CD1c-positive myeloid dendritic cell (primary cell): Measurements from ENCODE around the gene MPND.

Source experiments
- DNase-seq: peaks from one replicate; pipeline ENCODE4 v3.0.0-alpha.2; 2016; ENCODE audit errors: extremely low spot score

MPND gene

GRCh38 chr19:4343370-4344307 is at the start of gene MPND:
TSS of gene MPND (plus strand) at chr19:4343562. CDS start at chr19:4343594, 32 bp downstream.
- peak; percentile 93 for DNase-seq

GRCh38 chr19:4294389-4294788 is 49.0 kb upstream of the MPND start:
- DNase-seq: no peak

DNA sequence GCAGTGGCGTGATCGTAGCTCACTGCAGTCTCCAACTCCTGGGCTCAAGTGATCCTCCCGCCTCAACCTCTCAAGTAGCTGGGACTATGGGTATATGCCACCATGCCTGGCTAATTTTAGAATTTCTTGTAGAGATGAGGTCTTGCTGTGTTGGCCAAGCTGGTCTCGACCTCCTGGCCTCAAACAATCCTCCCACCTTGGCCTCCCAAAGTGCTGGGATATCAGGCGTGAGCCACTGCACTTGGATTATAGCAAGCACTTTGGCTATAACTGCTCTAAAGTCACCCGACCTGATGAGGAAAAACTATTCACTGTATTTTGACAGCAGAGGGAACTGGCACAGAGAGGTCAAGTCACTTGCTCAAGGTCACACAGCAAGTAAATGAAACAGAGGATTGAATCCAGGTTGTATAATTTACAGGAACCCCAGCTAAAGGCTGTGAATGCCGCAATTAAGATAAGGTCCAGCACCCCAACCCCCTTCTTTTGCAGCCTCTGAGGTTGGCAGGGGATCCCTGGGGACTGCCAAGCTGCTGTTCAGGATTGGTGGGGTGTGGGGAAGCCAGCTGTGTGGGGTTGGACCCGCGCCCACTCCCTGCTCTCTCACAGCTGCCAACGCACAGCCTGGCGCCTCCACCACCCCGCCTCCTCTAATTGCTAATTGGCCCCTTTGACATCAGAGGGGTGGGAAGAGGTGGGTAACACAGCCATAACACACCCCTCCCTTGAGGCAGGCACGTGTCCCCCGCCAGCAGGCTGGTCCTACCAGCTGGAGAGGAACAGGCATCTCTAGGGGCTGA is 47.2 kb upstream of the MPND start:
- no peak for DNase-seq

DNA sequence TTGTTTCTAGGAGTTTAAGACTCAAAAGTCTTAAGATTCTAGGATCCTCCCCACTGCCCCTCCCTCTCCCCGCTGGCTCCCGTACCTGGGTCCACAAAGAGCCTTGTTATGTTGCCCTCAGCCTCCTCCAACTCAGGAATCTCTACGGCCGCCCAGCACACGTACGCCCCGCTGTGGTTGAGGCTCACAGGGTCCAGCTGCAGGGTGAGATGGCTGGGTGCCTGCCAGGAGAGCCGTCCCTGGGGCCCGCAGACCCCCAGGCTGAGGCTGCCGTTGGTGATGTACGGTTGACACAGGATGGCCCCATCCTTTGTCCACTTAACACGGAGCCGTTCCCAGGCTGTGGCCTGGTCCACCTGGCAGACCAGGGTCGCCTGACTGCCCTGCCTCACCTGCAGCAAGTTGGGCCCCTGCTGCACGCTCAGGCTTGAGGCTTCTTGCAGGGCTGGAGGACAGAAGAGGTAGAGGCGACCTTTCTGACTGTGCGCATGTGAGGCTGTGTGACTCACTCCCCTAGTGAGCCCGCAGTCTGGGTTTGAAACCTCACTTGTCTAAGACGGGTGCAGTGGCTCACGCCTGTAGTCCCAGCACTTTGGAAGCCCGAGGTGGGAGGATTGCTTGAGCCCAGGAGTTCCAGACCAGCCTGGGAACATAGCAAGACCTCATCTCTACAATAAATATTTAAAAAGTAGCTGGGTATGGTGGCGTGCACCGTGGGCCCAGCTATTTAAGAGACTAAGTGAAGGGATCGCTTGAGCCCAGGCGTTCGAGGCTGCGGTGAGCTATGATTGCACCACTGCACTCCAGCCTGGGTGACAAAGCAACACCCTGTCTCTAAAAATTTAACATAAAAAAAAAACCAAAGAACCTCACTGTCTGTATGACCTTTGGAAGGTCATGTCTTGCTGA is 45.2 kb upstream of the MPND start:
- DNase-seq: no peak

DNA sequence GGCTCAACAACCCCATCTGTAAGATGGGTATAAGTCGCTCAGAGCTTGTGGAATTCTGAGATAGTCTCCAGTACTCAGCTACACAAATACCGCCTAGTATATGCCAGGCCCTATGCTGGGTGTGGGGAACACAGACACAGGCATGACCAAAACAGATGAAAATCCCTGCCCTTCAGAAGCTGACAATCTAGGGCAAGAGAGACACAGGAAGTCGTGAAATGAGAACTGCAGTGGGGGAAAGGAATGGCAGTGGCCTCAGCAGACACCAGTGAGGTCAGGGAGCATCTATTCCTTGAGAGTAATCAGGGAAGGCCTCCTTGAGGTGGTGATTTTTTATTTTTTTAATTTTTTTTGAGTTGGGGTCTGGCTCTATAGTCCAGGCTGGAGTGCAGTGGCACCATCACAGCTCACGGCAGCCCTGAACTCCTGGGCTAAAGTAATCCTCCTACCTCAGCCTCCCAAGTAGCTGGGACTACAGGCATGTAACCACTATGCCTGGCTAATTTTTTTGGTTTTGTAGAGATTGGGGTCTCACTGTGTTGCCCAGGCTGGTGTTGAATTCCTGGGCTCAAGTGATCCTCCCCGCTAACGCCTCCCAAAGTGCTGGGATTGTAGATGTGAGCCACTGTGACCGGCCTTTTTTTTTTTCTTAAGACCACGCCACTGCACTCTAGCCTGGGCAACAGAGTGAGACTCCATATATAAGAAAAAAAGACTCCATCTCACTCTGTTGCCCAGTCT is 44.4 kb upstream of the MPND start:
- no peak for DNase-seq

DNA sequence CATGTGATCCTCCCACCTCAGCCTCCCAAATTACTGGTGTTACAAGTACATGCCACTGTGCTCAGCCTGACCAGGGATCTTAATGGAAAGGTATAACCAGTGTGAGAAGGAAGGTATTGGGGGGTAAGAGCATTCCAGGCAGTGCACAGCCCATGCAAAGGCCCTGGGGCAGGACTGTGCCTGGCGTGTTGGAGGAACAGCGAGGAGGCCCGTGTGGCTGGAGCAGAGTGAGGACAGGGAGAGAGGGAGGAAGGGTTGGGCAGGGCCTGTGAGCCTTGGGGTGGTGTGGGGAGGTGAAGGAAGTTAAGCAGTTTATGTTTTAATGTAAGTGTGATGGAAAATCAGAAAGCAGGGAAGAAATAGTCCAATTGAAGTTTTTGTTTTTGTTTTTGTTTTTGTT is 42.8 kb upstream of the MPND start:
- no peak for DNase-seq

- DNase-seq: no peak
These were observed 41.6 kb upstream of the MPND start for GRCh38 chr19:4301590-4302242.

DNA sequence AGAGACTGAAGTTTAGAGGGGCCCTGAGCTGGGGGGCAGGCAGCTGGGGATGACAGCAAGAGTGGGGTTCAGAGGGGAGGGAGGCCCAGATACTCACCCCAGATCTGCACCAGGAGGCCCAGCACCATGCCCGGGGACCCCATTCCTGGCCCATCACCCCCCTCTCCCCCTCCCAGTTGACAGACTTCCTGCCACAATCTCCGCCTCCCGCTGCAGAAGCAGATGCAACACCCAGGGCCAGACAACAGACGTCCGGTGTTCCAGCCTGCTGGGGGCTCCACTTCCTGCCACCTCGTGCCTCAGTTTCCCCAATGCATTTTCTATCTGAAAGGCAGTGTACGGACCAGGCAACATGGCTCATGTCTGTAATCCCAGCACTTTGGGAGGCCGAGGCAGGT is 41.1 kb upstream of the MPND start, which contains the start of gene TMIGD2:
TSS of gene TMIGD2 (minus strand) at position 147 of the 398 bp plus-strand sequence. CDS start at position 143, 4 bp downstream.
- DNase-seq: no peak

GRCh38 chr19:4303819-4304537 is 39.4 kb upstream of the MPND start:
- no peak for DNase-seq

- DNase-seq: peak; percentile 55
These were observed 38.7 kb upstream of the MPND start, which contains the start of gene FSD1 for GRCh38 chr19:4304538-4305256. TSS of gene FSD1 (plus strand) at chr19:4304598. CDS start at chr19:4304747, 149 bp downstream.

DNA sequence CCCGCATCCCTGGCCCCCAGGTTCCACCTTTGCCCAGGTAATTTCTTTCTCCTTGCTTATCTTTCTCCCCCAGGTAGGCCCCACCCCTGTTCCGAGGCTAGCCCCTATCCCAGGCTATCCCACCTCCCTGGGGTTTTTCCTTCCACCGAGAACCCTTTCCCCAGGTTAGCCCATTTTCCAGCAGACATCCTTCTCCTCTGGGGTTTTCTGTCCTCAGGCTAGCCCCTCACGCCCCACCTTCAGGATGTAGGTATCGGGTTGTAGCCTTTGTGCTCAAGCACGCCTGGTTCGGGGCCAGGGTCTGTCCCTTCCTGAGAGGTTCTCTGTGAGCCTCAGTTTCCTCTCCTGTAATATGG is 38.1 kb upstream of the MPND start:
- DNase-seq: no peak

GRCh38 chr19:4305659-4306058 is 37.7 kb upstream of the MPND start:
- DNase-seq: no peak

DNA sequence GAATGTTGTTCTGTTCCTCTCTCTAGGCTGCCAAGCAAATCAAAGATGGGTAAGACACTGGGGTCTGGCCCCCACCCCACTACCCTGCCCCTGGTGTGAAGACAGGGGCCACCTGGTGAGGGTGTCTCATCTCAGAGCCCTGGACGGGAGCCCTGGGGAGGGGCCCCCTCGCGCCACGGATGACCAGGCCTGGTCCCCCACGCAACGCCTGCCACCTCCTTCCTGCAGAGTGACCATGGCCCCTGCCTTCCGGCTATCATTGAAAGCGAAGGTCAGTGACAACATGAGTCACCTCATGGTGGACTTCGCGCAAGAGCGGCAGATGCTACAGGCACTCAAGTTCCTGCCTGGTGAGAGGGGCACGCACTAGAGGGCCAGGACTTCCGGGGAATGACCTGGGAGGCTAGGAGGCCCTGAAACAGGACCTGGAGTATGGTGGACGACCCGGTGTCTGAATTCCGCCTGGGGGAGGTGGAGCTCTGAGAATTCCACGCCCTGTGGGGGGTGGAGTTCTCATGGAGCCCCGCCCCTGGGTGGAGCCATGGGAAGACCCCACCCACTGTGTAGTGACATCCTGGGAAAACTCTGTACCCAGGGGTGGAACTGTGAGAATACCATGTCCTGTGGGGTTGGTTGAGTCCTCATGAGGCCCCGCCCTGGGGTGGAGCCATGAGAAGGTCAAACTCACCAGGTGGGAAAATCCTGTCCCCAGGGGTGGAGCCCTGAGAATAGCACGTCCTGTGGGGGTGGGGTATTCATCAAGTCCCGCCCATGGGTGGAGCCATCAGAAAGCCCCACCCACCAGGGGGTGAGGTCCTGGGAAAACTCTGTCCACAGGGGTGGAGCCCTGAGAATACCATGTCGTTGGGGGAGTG is 32.9 kb upstream of the MPND start:
- DNase-seq: no peak

DNA sequence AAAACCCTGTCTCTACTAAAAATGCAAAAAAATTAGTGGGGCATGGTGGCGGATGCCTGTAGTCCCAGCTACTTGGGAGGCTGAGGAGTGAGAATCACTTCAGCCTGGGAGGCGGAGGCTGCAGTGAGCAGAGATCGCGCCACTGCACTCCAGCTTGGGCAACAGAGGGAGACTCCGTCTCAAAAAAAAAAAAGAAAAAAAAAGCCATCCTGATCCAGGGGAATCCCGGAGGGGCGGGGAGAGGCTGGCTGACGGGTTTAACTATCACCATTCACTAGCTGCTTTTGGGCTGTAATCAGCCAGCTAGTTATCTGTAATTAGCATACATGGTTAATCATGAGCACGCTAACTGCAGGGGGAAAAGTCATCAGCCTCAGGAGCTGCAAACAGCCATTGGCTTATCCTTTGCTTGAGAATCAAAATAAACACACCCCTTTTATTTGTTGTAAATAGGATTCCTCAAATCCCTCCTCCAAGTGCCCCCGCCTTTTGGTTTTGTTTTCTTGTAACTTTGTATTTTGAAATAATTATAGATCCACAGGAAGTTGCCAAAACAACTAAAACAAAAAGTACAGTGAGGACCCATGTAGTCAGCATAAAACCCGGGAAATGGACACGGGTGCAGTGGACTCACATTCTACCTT is 29.4 kb upstream of the MPND start:
- no peak for DNase-seq

GRCh38 chr19:4316956-4317355 is 26.4 kb upstream of the MPND start:
- DNase-seq: no peak

DNA sequence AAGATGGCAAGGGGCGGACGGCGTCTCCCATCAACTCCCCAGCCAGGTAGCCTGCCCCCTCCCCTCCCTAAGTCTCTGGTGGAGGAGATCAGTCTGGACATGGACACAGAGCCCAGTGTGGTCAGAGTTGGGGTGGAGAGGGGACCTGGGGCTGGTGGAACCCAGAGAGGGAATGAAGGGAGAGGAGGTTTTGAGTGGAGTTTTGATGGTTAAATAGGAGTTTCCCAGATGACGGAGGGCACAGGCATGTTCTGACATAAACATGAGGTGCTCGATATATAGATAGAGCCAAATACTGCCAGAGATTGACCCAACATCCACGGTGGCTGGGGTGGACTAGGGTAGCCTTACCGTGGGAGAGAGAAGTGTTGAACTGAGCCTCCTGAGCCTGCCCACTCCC is 24.9 kb upstream of the MPND start:
- DNase-seq: no peak

DNA sequence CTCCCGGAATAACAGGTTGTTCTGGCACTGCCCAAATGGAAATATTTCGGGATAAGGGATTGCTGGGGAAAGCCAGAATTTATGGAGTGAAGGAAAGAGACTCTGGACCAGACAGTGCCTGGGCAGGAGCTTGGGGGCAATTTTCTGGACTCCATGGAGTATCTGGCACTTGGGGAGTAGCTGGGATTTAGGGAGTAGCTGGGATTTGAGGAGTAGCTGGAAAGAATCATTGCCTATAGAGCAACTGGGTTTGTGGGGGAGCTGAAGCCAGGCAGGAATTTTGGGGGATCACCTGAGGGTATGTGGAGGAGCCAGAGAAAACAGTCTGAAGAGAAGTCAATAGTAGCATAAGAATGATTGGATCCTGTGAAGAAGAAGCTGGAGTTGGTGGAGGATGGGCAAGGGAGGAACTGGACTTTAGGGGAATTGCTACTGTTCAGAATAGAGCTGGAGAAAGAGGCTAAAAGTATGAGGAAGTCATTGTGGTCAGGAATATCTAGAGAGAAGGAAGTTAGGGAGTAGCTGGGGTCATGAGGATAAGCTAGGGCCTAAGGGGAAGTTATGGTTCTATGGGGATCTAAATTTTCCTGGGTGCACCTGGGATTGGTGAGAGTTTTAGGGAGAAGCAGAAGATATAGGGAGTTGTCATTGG is 24.2 kb upstream of the MPND start:
- peak; percentile 66 for DNase-seq
